DMS53 treated with DMSO at 0.1 percent for 48 hours (cell line): ENCODE data around the gene AMN1.
A peak's percentile ranks its signal among the peaks of the same experiment; 100 is the strongest.
"Not testable (repeated sequence)": the region's sequence is repeated elsewhere in the genome, so short reads cannot be mapped to it uniquely, and the experiment has no call there.

Experiments used
- DNase-seq: peaks from one replicate; lab custom pipeline; 2025; ENCODE audit not compliant: unreplicated experiment; lab: John Stamatoyannopoulos, UW

The AMN1 gene

GRCh38 chr12:31728917-31729640 lies at the start of gene AMN1:
Gene AMN1, minus strand, starts transcription at chr12:31729021. Its CDS starts 13 bp downstream, at chr12:31729008.
- peak; percentile 100 for DNase-seq

GRCh38 chr12:31773867-31774266 lies 45.0 kb upstream of the AMN1 start:
- no peak for DNase-seq

GRCh38 chr12:31773223-31773750 lies 44.5 kb upstream of the AMN1 start:
- DNase-seq, result peak; percentile 56

- no peak for DNase-seq
Measured at GRCh38 chr12:31772685-31773222, 43.9 kb upstream of the AMN1 start.

GRCh38 chr12:31772186-31772585 lies 43.4 kb upstream of the AMN1 start:
- no peak for DNase-seq

- DNase-seq, result peak; percentile 49
Measured at GRCh38 chr12:31768046-31768445, 39.2 kb upstream of the AMN1 start.

GRCh38 chr12:31765931-31766330 lies 37.1 kb upstream of the AMN1 start:
- DNase-seq, result no peak

GRCh38 chr12:31759632-31760459 lies 31.0 kb upstream of the AMN1 start:
- DNase-seq, result peak; percentile 45

- DNase-seq, result peak; percentile 41
Measured at GRCh38 chr12:31758297-31758696, 29.5 kb upstream of the AMN1 start.

GRCh38 chr12:31756977-31757420 lies 28.2 kb upstream of the AMN1 start:
- DNase-seq, result peak; percentile 87

- peak; percentile 55 for DNase-seq
Measured at GRCh38 chr12:31752450-31752849, 23.6 kb upstream of the AMN1 start.

- no peak for DNase-seq
Measured at GRCh38 chr12:31751085-31751484, 22.3 kb upstream of the AMN1 start.

- DNase-seq, result no peak
Measured at GRCh38 chr12:31750747-31751039, 21.9 kb upstream of the AMN1 start.

GRCh38 chr12:31749024-31749704 lies 20.3 kb upstream of the AMN1 start:
- DNase-seq, result peak; percentile 100

- DNase-seq, result no peak
Measured at GRCh38 chr12:31745242-31745641, 16.4 kb upstream of the AMN1 start.

GRCh38 chr12:31744363-31744762 lies 15.5 kb upstream of the AMN1 start:
- DNase-seq, result not testable (repeated sequence)

GRCh38 chr12:31742891-31743290 lies 14.1 kb upstream of the AMN1 start:
- DNase-seq, result no peak

GRCh38 chr12:31740628-31741027 lies 11.8 kb upstream of the AMN1 start:
- no peak for DNase-seq

- DNase-seq, result no peak
Measured at GRCh38 chr12:31737763-31738162, 8.9 kb upstream of the AMN1 start.

GRCh38 chr12:31737345-31737744 lies 8.5 kb upstream of the AMN1 start:
- no peak for DNase-seq

GRCh38 chr12:31736472-31736871 lies 7.7 kb upstream of the AMN1 start:
- DNase-seq, result no peak
